H9 (cell line): ENCODE measurements around the gene TRIM44. TPM values are rescaled to one million over a fixed set of nuclear protein-coding genes. Genes with fewer than 3 reads are reported as not detected.

Source experiments
- DNase-seq: peaks from one replicate; pipeline ENCODE4 v3.0.0-alpha.2; 2017
- H2AFZ ChIP-seq: one replicate; pipeline ENCODE4 v1.6.1; 2013; ENCODE audit warnings: mild to moderate bottlenecking, low read length, control low read depth, moderate library complexity
- H2AK5ac ChIP-seq: 2 replicates; pipeline ENCODE4 v1.6.1; 2013; ENCODE audit warnings: low read length, control low read depth, mixed read lengths; ENCODE audit not compliant: insufficient read length
- H2BK120ac ChIP-seq: one replicate; pipeline ENCODE4 v1.6.1; 2013; ENCODE audit warnings: low read depth, mild to moderate bottlenecking, low read length, control low read depth, inconsistent platforms; ENCODE audit not compliant: poor library complexity, severe bottlenecking
- H2BK12ac ChIP-seq: 2 replicates; pipeline ENCODE4 v1.6.1; 2013; ENCODE audit warnings: low read length, control low read depth, mixed read lengths, low read depth; ENCODE audit not compliant: insufficient read length
- H2BK15ac ChIP-seq: 2 replicates; pipeline ENCODE4 v1.6.1; 2013; ENCODE audit warnings: low read depth, low read length, control low read depth
- H2BK20ac ChIP-seq: one replicate; pipeline ENCODE4 v1.6.1; 2013; ENCODE audit warnings: low read depth, mild to moderate bottlenecking, low read length, control low read depth, inconsistent platforms; ENCODE audit not compliant: poor library complexity, severe bottlenecking
- H2BK5ac ChIP-seq: 2 replicates; pipeline ENCODE4 v1.6.1; 2013; ENCODE audit warnings: low read length, control low read depth, mixed read lengths; ENCODE audit not compliant: insufficient read length
- H3K14ac ChIP-seq: 2 replicates; pipeline ENCODE4 v1.6.1; 2013; ENCODE audit warnings: low read length, control low read depth; ENCODE audit not compliant: insufficient read depth
- H3K18ac ChIP-seq: 2 replicates; pipeline ENCODE4 v1.6.1; 2013; ENCODE audit warnings: low read depth, mild to moderate bottlenecking, mixed read lengths, low read length, control low read depth; ENCODE audit not compliant: insufficient read length
- H3K23ac ChIP-seq: 2 replicates; pipeline ENCODE4 v1.6.1; 2013; ENCODE audit warnings: low read length, control low read depth, mixed read lengths, low read depth; ENCODE audit not compliant: insufficient read length
- H3K23me2 ChIP-seq: 2 replicates; pipeline ENCODE4 v1.6.1; 2013; ENCODE audit warnings: low read depth, mild to moderate bottlenecking, mixed read lengths, low read length, control low read depth; ENCODE audit not compliant: insufficient read length, poor library complexity, severe bottlenecking
- H3K27ac ChIP-seq: 2 replicates; pipeline ENCODE4 v1.5.1; 2013; ENCODE audit warnings: low read length, control low read depth, mixed read lengths, low read depth; ENCODE audit not compliant: insufficient read length
- H3K27me3 ChIP-seq: 2 replicates; pipeline ENCODE4 v1.6.1; 2013; ENCODE audit warnings: low read length, control low read depth, inconsistent platforms; ENCODE audit not compliant: insufficient read depth
- H3K4ac ChIP-seq: 2 replicates; pipeline ENCODE4 v1.6.1; 2013; ENCODE audit warnings: low read depth, mild to moderate bottlenecking, control low read depth, inconsistent platforms, low read length, moderate library complexity
- H3K4me1 ChIP-seq: 2 replicates; pipeline ENCODE4 v1.6.1; 2013; ENCODE audit warnings: low read length, control low read depth, inconsistent platforms; ENCODE audit not compliant: insufficient read depth
- H3K4me2 ChIP-seq: 2 replicates; pipeline ENCODE4 v1.6.1; 2013; ENCODE audit warnings: low read length, control low read depth, mixed read lengths; ENCODE audit not compliant: insufficient read length, insufficient read depth
- H3K56ac ChIP-seq: 2 replicates; pipeline ENCODE4 v1.6.1; 2013; ENCODE audit warnings: low read depth, mild to moderate bottlenecking, mixed read lengths, low read length, control low read depth; ENCODE audit not compliant: insufficient read length
- H3K79me1 ChIP-seq: 2 replicates; pipeline ENCODE4 v1.6.1; 2013; ENCODE audit warnings: low read depth, mild to moderate bottlenecking, moderate library complexity, low read length, control low read depth, inconsistent platforms; ENCODE audit not compliant: insufficient read depth, poor library complexity, severe bottlenecking
- H3K79me2 ChIP-seq: 2 replicates; pipeline ENCODE4 v1.6.1; 2013; ENCODE audit warnings: low read length, control low read depth, inconsistent platforms; ENCODE audit not compliant: insufficient read depth
- H3K9ac ChIP-seq: 2 replicates; pipeline ENCODE4 v1.6.1; 2013; ENCODE audit warnings: low read length, control low read depth, mixed read lengths; ENCODE audit not compliant: insufficient read length; ENCODE audit errors: extremely low read depth
- H3K9me3 ChIP-seq: one replicate; pipeline ENCODE4 v1.6.1; 2013; ENCODE audit warnings: low read depth, low read length, inconsistent platforms; ENCODE audit not compliant: control insufficient read depth
- H3T11ph ChIP-seq: one replicate; pipeline ENCODE4 v1.6.1; 2013; ENCODE audit warnings: mild to moderate bottlenecking, low read length, control low read depth, inconsistent platforms
- H4K20me1 ChIP-seq: one replicate; pipeline ENCODE4 v1.6.1; 2013; ENCODE audit not compliant: control insufficient read depth, insufficient read length, insufficient read depth
- H4K5ac ChIP-seq: 2 replicates; pipeline ENCODE4 v1.6.1; 2013; ENCODE audit warnings: low read depth, mild to moderate bottlenecking, mixed read lengths, low read length, control low read depth; ENCODE audit not compliant: insufficient read length
- H4K8ac ChIP-seq: replicated peaks from 2 replicates; pipeline ENCODE4 v1.6.1; 2013; ENCODE audit warnings: low read length, control low read depth, mixed read lengths, low read depth; ENCODE audit not compliant: insufficient read length
- H4K91ac ChIP-seq: 2 replicates; pipeline ENCODE4 v1.6.1; 2013; ENCODE audit warnings: low read depth, mild to moderate bottlenecking, moderate library complexity, mixed read lengths, low read length, control low read depth; ENCODE audit not compliant: insufficient read length
- H3K27ac Mint-ChIP-seq, 3 experiments: 2 replicates in 2 of 3; 3 replicates in 1 of 3; pipeline ENCODE4 v1.8.0; 2020 to 2021; ENCODE audit warnings: mixed read lengths in 3 of 3, mild to moderate bottlenecking in 1 of 3, moderate library complexity in 1 of 3
- H3K27me3 Mint-ChIP-seq: 2 replicates; pipeline ENCODE4 v1.8.0; 2021; ENCODE audit warnings: low read depth, mild to moderate bottlenecking, moderate library complexity, mixed read lengths
- H3K36me3 Mint-ChIP-seq, 3 experiments: 2 replicates in 2 of 3; 3 replicates in 1 of 3; pipeline ENCODE4 v1.8.0; 2020 to 2021; ENCODE audit warnings: low read depth in 3 of 3, mixed read lengths in 3 of 3; ENCODE audit not compliant: insufficient read depth in 1 of 3
- H3K4me1 Mint-ChIP-seq, 2 experiments: 2 replicates each; pipeline ENCODE4 v1.8.0; 2020; ENCODE audit warnings: mixed read lengths in 2 of 2
- H3K4me3 Mint-ChIP-seq, 2 experiments: 2 replicates in 1 of 2; 3 replicates in 1 of 2; pipeline ENCODE4 v1.8.0; 2020 to 2021; ENCODE audit warnings: mild to moderate bottlenecking in 2 of 2, mixed read lengths in 2 of 2, moderate library complexity in 1 of 2
- H3K9me3 Mint-ChIP-seq, 2 experiments: 2 replicates in 1 of 2; 3 replicates in 1 of 2; pipeline ENCODE4 v1.8.0; 2020; ENCODE audit warnings: mild to moderate bottlenecking in 2 of 2, mixed read lengths in 2 of 2, moderate library complexity in 1 of 2
- total RNA-seq: library from RNA; stranded (reverse); gene quantifications from 2 replicates; pipeline ENCODE4 v1.2.1, GENCODE V29; 2021
- TF ChIP-seq, protein P1 (sequence below): fragments of 200-600 bp; sonication (generic); conservative IDR thresholded peaks from 3 replicates; pipeline ENCODE4 v1.8.0; 2021; ENCODE audit warnings: antibody characterized with exemption, mild to moderate bottlenecking

TRIM44 gene
- total RNA-seq, 1 experiment from 2014 or later: 37.7 TPM

DNA sequence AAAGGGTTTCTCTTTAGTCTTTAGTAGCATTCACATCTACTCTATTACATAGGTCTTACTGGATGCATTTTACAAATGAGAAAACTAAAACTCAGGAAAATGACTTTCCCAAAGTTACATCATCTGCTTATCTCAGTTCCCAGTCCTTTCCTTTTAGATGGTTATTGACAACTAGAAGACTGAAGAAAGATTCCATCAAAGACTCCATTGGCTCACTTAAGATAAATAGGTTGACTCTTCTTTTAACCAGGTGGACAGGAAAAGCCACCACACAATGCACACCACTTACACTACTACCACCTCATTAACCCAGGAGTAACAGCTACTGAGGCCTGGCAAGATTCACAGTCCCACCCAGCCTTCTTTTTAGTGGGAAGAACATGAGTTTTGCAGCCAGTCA, 123.6 kb downstream of the TRIM44 start:
- no peaks in the 10 kb centered on the region for H3K9me3 Mint-ChIP-seq
- Histone ChIP-seq H3K23ac (no peak overlapping the region), H2AFZ (no peak overlapping the region), H3K14ac (no peak overlapping the region), H3K4me2 (no peak overlapping the region), H3K23me2 (no peaks in the 10 kb centered on the region), H2AK5ac (no peak overlapping the region), H3K27me3 (no peaks in the 10 kb centered on the region), H3K79me2 (no peaks in the 10 kb centered on the region), H3K56ac (no peak overlapping the region), H3K9ac (no peak overlapping the region), H3K18ac (no peak overlapping the region), H3K4me1 (no peaks in the 10 kb centered on the region), H4K20me1 (no peaks in the 10 kb centered on the region), H4K8ac (no peak overlapping the region), H2BK12ac (no peak overlapping the region), H2BK15ac (no peak overlapping the region), H2BK20ac (no peak overlapping the region), H4K91ac (no peak overlapping the region), H2BK5ac (no peak overlapping the region), H3K27ac (no peak overlapping the region), H3K79me1 (no peaks in the 10 kb centered on the region), H4K5ac (no peak overlapping the region), H2BK120ac (no peak overlapping the region), H3T11ph (no peak overlapping the region), H3K9me3 (no peaks in the 10 kb centered on the region), H3K4ac (no peak overlapping the region)
- TF ChIP-seq, protein P1, sequence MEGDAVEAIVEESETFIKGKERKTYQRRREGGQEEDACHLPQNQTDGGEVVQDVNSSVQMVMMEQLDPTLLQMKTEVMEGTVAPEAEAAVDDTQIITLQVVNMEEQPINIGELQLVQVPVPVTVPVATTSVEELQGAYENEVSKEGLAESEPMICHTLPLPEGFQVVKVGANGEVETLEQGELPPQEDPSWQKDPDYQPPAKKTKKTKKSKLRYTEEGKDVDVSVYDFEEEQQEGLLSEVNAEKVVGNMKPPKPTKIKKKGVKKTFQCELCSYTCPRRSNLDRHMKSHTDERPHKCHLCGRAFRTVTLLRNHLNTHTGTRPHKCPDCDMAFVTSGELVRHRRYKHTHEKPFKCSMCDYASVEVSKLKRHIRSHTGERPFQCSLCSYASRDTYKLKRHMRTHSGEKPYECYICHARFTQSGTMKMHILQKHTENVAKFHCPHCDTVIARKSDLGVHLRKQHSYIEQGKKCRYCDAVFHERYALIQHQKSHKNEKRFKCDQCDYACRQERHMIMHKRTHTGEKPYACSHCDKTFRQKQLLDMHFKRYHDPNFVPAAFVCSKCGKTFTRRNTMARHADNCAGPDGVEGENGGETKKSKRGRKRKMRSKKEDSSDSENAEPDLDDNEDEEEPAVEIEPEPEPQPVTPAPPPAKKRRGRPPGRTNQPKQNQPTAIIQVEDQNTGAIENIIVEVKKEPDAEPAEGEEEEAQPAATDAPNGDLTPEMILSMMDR: no peak
- H3K36me3 Mint-ChIP-seq: no peaks in the 10 kb centered on the region
- H3K27ac Mint-ChIP-seq: peak overlapping the region in 1 of 3 experiments; percentile 60; a peak in 1 of 7 replicates
- no peak overlapping the region for H3K4me3 Mint-ChIP-seq
- DNase-seq: no peak
- no peaks in the 10 kb centered on the region for H3K27me3 Mint-ChIP-seq
- peaks cover 11 to 12% of the 10 kb centered on the region in 2 experiments for H3K4me1 Mint-ChIP-seq
